Thymus (tissue), 11 donors: ENCODE data around the gene GRID1. TPM values are rescaled to one million over a fixed set of nuclear protein-coding genes. Genes with fewer than 3 reads are reported as not detected.

Experiments
- DNase-seq, 9 donors: peaks; one replicate each; pipeline ENCODE4 v3.0.0-alpha.2; 2013; ENCODE audit warnings: low spot score in 9 of 9, low read depth in 6 of 9, missing footprints in 1 of 9
- H3K27ac ChIP-seq, 2 donors: one replicate each; pipeline ENCODE4 v1.5.1; 2013; ENCODE audit warnings: control low read depth in 1 of 2, low read depth in 1 of 2, low read length in 1 of 2, mild to moderate bottlenecking in 1 of 2, moderate library complexity in 1 of 2
- H3K27me3 ChIP-seq, 2 donors: one replicate each; pipeline ENCODE4 v1.5.1; 2013; ENCODE audit warnings: low read length in 1 of 2; ENCODE audit not compliant: control insufficient read depth in 2 of 2, insufficient read depth in 1 of 2
- H3K36me3 ChIP-seq, 2 donors: one replicate each; pipeline ENCODE4 v1.5.1; 2013; ENCODE audit warnings: low read length in 1 of 2, mild to moderate bottlenecking in 1 of 2, moderate library complexity in 1 of 2; ENCODE audit not compliant: control insufficient read depth in 2 of 2, insufficient read depth in 2 of 2
- H3K4me1 ChIP-seq, 2 donors: one replicate each; pipeline ENCODE4 v1.5.1; 2013; ENCODE audit warnings: low read length in 2 of 2; ENCODE audit not compliant: control insufficient read depth in 2 of 2, insufficient read depth in 2 of 2
- H3K4me3 ChIP-seq, 2 donors: one replicate each; pipeline ENCODE4 v1.5.1; 2013; ENCODE audit warnings: low read length in 2 of 2, control low read depth in 1 of 2, mild to moderate bottlenecking in 1 of 2
- H3K9me3 ChIP-seq, 2 donors: one replicate each; pipeline ENCODE4 v1.5.1; 2013; ENCODE audit warnings: low read length in 1 of 2, mild to moderate bottlenecking in 1 of 2; ENCODE audit not compliant: control insufficient read depth in 2 of 2, insufficient read depth in 1 of 2
- WGBS: extraction: QIAGEN DNeasy Blood & Tissue Kit; methylation state at CpG from one replicate; pipeline ENCODE4 v1.1.7; 2013; 5-methylcytosine and 5-hydroxymethylcytosine counted together
- polyA plus RNA-seq: library from polyadenylated mRNA; stranded (reverse); fragments of 200-250 nt; gene quantifications from one replicate; pipeline ENCODE4 v1.2.3, GENCODE V29; 2013
- total RNA-seq: library from RNA; stranded (reverse); fragments of 120-200 nt; gene quantifications from one replicate; pipeline ENCODE4 v1.2.4, GENCODE V29; 2013
- donor health status: healthy.

The GRID1 gene
- total and polyA plus RNA-seq, 2 donors, result 0.33 to 0.46 TPM

- Histone ChIP-seq H3K4me1 (no peaks in the 10 kb centered on the region), H3K9me3 (no peaks in the 10 kb centered on the region), H3K4me3 (no peak overlapping the region), H3K27ac (no peak overlapping the region), H3K27me3 (no peaks in the 10 kb centered on the region), H3K36me3 (no peaks in the 10 kb centered on the region)
- no peak for DNase-seq
- 75% methylated on average over 15 of the region's 15 CpGs for WGBS
Measured at GRCh38 chr10:86197166-86197790, 169.3 kb downstream of the GRID1 start.

DNA sequence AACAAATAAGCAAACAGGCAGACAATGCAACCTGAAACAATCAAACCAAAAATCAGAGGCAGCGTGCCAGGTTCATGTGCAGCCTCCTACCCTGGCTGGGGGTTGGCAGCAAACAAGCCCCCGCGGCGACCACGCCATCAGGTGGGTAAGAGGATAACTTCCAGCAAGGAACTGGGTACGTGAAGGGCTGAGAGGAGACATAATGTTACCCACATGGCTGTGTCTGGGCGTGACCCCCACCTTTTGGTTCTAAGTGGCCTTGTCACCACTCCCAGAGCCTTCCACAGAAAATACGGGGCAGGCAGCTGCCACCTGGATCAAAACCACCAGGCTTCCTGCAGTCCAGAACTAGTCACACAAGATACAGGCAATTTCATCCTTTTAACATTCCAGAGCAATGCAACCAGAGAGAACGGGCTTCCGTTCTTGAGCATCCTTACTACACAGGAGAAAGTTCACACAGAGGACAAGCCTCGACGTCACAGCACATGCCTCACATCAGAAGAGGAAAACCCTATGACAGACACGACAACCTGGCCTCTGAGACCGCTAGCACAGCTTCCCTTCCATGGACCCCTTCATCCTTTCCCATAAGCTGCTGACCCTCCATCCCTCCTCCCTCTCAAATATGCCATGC lies 171.0 kb downstream of the GRID1 start:
- Histone ChIP-seq H3K9me3 (no peaks in the 10 kb centered on the region), H3K4me1 (no peaks in the 10 kb centered on the region), H3K27ac (no peak overlapping the region), H3K36me3 (no peaks in the 10 kb centered on the region), H3K4me3 (no peak overlapping the region), H3K27me3 (no peaks in the 10 kb centered on the region)
- no peak for DNase-seq
- 84% methylated on average over 14 of the region's 14 CpGs for WGBS

GRCh38 chr10:86194684-86195083 lies 171.9 kb downstream of the GRID1 start:
- Histone ChIP-seq H3K4me1 (no peaks in the 10 kb centered on the region), H3K27me3 (no peaks in the 10 kb centered on the region), H3K9me3 (no peaks in the 10 kb centered on the region), H3K4me3 (no peak overlapping the region), H3K27ac (no peak overlapping the region), H3K36me3 (no peaks in the 10 kb centered on the region)
- no peak for DNase-seq
- 95% methylated on average over 5 of the region's 5 CpGs for WGBS

GRCh38 chr10:86193841-86194240 lies 172.8 kb downstream of the GRID1 start:
- Histone ChIP-seq H3K9me3 (no peaks in the 10 kb centered on the region), H3K36me3 (no peaks in the 10 kb centered on the region), H3K4me3 (no peak overlapping the region), H3K27ac (no peak overlapping the region), H3K27me3 (no peaks in the 10 kb centered on the region), H3K4me1 (no peaks in the 10 kb centered on the region)
- WGBS, result 85% methylated on average over 4 of the region's 4 CpGs
- no peak for DNase-seq

- WGBS, result 99% methylated on average over 3 of the region's 3 CpGs
Measured at GRCh38 chr10:86192691-86193090, 173.9 kb downstream of the GRID1 start.

GRCh38 chr10:86192147-86192546 lies 174.4 kb downstream of the GRID1 start:
- Histone ChIP-seq H3K4me1 (no peaks in the 10 kb centered on the region), H3K27me3 (no peaks in the 10 kb centered on the region), H3K9me3 (no peaks in the 10 kb centered on the region), H3K4me3 (no peak overlapping the region), H3K27ac (no peak overlapping the region), H3K36me3 (no peaks in the 10 kb centered on the region)
- DNase-seq, result no peak
- WGBS, result 93% methylated on average over 6 of the region's 6 CpGs

More at GRCh38 chr10:86192691-86193090, 173.9 kb downstream of the GRID1 start:
- no peak for DNase-seq
- Histone ChIP-seq H3K4me3 (no peak overlapping the region), H3K9me3 (no peaks in the 10 kb centered on the region), H3K36me3 (no peaks in the 10 kb centered on the region), H3K27me3 (no peaks in the 10 kb centered on the region), H3K27ac (no peak overlapping the region), H3K4me1 (no peaks in the 10 kb centered on the region)

DNA sequence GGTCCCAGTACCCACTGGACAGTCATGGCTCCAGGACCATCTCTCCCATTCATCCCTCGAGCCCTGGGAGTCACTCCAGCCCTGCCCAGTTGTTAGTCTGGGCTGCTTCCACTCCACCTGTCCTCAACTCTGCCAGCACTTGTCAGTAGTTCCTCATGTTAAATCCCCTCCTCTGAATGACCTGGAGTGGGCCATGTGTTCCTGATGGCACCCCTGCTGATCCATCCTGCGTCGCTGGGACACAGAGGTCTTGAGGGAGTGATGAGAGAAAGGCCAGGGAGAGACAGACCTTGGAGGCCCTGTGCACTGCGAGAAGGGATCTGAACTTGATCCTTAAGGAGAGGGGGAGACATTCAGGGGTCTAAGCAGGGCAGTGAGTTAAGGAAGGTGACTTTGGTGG lies 174.9 kb downstream of the GRID1 start:
- no peak overlapping the region for H3K4me3 ChIP-seq
- no peaks in the 10 kb centered on the region for H3K27me3 ChIP-seq
- no peak for DNase-seq
- no peaks in the 10 kb centered on the region for H3K36me3 ChIP-seq
- H3K4me1 ChIP-seq, result no peaks in the 10 kb centered on the region
- no peaks in the 10 kb centered on the region for H3K9me3 ChIP-seq
- no peak overlapping the region for H3K27ac ChIP-seq
- WGBS, result 87% methylated on average over 4 of the region's 4 CpGs

GRCh38 chr10:86191166-86191565 lies 175.4 kb downstream of the GRID1 start:
- DNase-seq, result no peak
- Histone ChIP-seq H3K4me1 (no peaks in the 10 kb centered on the region), H3K27ac (no peak overlapping the region), H3K36me3 (no peaks in the 10 kb centered on the region), H3K27me3 (no peaks in the 10 kb centered on the region), H3K9me3 (no peaks in the 10 kb centered on the region), H3K4me3 (no peak overlapping the region)
- WGBS, result 86% methylated on average over 2 of the region's 2 CpGs

DNA sequence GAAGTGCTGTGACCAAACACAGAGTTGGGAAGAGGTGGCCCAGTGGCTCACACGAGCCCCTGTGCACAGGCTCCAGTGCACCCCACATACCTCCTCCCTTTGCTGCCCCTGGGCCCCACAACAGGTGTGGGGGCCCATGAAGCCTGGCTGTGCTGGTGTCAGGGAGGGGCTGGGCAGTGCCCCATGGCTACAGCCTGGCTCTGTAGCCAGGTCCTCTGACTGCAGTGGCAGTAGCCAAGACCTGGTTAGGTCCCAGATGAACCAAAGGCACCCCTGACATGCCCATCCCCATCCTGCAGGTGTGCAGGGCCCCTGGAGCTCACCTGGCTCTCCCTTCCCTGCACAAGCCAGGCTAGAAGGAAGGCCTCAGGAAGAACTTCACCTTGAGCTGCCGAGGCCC lies 176.3 kb downstream of the GRID1 start:
- DNase-seq, result no peak
- no peaks in the 10 kb centered on the region for H3K36me3 ChIP-seq
- 88% methylated on average over 2 of the region's 2 CpGs for WGBS

More for the DNA sequence above, 176.3 kb downstream of the GRID1 start:
- Histone ChIP-seq H3K27me3 (no peaks in the 10 kb centered on the region), H3K9me3 (no peaks in the 10 kb centered on the region), H3K27ac (no peak overlapping the region), H3K4me1 (no peaks in the 10 kb centered on the region), H3K4me3 (no peak overlapping the region)
